ENCODE measurements around the gene MIER3.

MIER3 gene

GRCh38 chr5:56958595-56958994, 6.7 kb upstream of the MIER3 start:
- no peak for DNase-seq

GRCh38 chr5:56954262-56954661, 2.3 kb upstream of the MIER3 start:
- no peak for DNase-seq

GRCh38 chr5:56951126-56951945, 587 bp downstream of the MIER3 start:
- peak; percentile 19 for DNase-seq

GRCh38 chr5:56950626-56951125, 1.2 kb downstream of the MIER3 start:
- peak; percentile 56 for DNase-seq

- DNase-seq, result no peak
These were observed 4.9 kb downstream of the MIER3 start for GRCh38 chr5:56947052-56947451.

- no peak for DNase-seq
These were observed 9.9 kb downstream of the MIER3 start for GRCh38 chr5:56941981-56942380.

GRCh38 chr5:56938858-56939257, 13.1 kb downstream of the MIER3 start:
- DNase-seq, result no peak

- no peak for DNase-seq
These were observed 17.6 kb downstream of the MIER3 start for GRCh38 chr5:56934325-56934724.

GRCh38 chr5:56922922-56923321, 29.0 kb downstream of the MIER3 start:
- no peak for DNase-seq

GRCh38 chr5:56919942-56920662, 31.8 kb downstream of the MIER3 start:
- DNase-seq, result no peak

- no peak for DNase-seq
These were observed 33.9 kb downstream of the MIER3 start for GRCh38 chr5:56918054-56918453.

GRCh38 chr5:56917534-56917933, 34.4 kb downstream of the MIER3 start:
- DNase-seq, result no peak

- no peak for DNase-seq
These were observed 37.2 kb downstream of the MIER3 start for GRCh38 chr5:56914678-56915077.

- DNase-seq, result no peak
These were observed 38.2 kb downstream of the MIER3 start for GRCh38 chr5:56913766-56914165.

- peak; percentile 36 for DNase-seq
These were observed 41.5 kb downstream of the MIER3 start for GRCh38 chr5:56910210-56910965.

- peak; percentile 88 for DNase-seq
These were observed 42.4 kb downstream of the MIER3 start, which contains the start of gene SETD9 for GRCh38 chr5:56909294-56910209. Gene SETD9 (plus strand): TSS chr5:56909596. CDS start chr5:56909646, 50 bp downstream.

GRCh38 chr5:56908942-56909293, 43.0 kb downstream of the MIER3 start:
- DNase-seq, result peak; percentile 23

- no peak for DNase-seq
These were observed 50.9 kb downstream of the MIER3 start for GRCh38 chr5:56900858-56901578.

GRCh38 chr5:56900395-56900794, 51.5 kb downstream of the MIER3 start:
- no peak for DNase-seq

- no peak for DNase-seq
These were observed 53.7 kb downstream of the MIER3 start for GRCh38 chr5:56898213-56898612.

GRCh38 chr5:56896763-56897162, 55.2 kb downstream of the MIER3 start:
- DNase-seq, result no peak

Data from activated CD8-positive, alpha-beta memory T cell treated with anti-CD3 and anti-CD28 coated beads, Interleukin-2, amount 50 U/mL, for 4 hours (primary cell).